NCI-H69 (cell line): ENCODE measurements around the gene LILRA5.
A peak's percentile ranks its signal among the peaks of the same experiment; 100 is the strongest.
"Not testable (repeated sequence)": the region's sequence is repeated elsewhere in the genome, so short reads cannot be mapped to it uniquely, and the experiment has no call there.

Experiments
- DNase-seq: peaks from one replicate; lab custom pipeline; 2025; lab: John Stamatoyannopoulos, UW

Gene LILRA5

GRCh38 chr19:54273821-54274220 lies 39.1 kb downstream of the LILRA5 start:
- DNase-seq = no peak

- not testable (repeated sequence) for DNase-seq
Measured at GRCh38 chr19:54272181-54272580, 40.8 kb downstream of the LILRA5 start.

DNA sequence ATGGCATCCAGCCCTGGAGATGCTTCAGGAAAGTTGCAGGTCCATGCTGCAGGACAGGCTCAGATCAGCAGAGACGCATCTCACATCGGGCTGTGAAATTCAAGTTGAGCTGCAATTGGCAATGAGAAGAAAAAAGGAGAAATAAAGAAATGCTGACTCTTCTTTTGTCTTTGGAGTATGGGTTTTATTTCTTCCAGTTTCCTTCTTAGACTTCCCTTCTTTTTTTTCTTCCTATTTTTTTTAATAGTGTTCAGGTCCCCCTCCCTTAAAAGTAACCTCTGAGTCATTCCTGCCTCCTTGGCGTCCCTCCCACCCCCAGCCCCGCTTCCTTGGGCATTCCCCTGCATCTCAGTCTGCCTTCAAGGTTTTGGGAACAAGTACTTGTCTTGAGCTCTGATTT lies 41.4 kb downstream of the LILRA5 start:
- not testable (repeated sequence) for DNase-seq

DNA sequence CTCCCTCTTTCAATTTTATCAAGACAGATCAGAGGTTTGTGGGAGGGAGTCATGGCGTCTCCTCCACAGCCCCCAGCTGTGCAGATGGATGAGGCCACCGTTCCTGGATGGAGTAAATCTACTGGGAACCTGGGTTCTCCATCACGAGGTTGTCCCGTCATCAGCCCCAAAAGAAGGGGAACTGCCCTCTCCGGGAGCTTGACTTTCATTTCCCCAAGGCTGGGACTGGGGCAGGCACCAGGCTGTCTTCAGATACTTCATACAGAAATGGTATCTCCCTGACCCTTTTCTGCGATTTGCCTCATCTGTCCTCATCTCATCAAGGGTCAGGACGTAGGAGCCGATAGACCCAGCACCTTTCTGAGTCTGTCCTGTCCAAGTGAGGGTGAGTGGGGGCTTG lies 41.9 kb downstream of the LILRA5 start:
- no peak for DNase-seq

GRCh38 chr19:54268936-54269335 lies 44.0 kb downstream of the LILRA5 start:
- DNase-seq = no peak

GRCh38 chr19:54266133-54266532 lies 46.8 kb downstream of the LILRA5 start:
- peak; percentile 73 for DNase-seq

DNA sequence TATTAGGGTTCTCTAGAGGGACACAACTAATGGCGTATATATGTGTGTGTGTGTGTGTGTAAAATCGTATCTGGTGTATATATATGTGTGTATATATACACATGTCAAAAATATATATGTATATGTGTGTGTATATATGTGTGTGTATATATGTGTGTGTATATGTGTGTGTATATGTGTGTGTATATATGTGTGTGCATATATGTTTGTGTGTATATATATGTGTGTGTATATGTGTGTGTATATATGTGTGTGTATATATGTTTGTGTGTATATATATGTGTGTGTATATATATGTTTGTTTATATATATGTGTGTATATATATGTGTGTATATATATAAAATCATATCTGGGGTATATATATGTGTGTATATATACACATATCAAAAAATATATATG lies 50.5 kb downstream of the LILRA5 start:
- no peak for DNase-seq

DNA sequence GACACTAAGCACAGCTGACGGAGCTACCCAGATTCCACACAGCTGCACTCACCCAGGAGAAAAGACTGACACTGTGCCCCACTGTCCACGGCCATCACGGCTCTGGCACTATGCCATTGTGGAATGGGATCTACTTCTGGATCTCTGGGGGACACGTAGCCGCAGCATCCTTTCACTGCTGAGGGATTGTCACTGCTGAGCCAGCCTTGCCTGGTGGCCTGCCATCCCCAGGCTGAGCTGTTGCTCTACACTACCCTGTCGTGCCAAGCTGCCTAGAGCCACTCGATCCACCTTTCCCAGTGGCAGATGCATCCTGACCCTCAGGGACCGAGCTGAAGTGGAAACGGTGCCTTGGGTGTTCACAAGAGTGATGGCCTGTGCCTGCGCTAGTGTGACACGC lies 50.9 kb downstream of the LILRA5 start:
- no peak for DNase-seq

GRCh38 chr19:54257116-54257480 lies 55.9 kb downstream of the LILRA5 start, which contains the start of gene LILRB5:
TSS of gene LILRB5 (minus strand) at chr19:54257273. CDS start at chr19:54257193, 80 bp downstream.
- DNase-seq = no peak
